ENCODE measurements around the gene NAT9.
A peak's percentile ranks its signal among the peaks of the same experiment; 100 is the strongest.

Gene NAT9

DNA sequence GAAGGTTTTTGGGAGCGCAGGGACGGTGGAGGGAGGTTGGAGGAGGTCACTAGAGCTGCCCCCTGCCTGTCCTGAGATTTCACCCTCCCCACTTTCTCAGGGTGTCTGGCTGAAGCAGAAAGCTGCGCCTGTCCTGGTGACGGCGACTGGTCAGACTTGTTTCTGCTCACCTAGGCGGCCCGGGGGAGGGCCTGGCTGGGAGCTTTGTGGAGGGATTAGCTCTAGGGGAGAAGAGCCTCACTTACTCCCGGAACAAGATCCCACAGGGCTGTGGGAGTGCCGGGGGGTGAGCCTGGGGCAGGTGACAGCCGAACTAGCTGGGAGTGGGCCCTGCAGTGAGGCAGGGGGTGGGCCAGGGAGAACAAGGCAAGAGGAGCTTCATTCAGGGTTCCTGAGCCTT lies 16.2 kb downstream of the NAT9 start:
- no peak for DNase-seq

GRCh38 chr17:74759243-74759801 lies 16.8 kb downstream of the NAT9 start:
- DNase-seq, result peak; percentile 54 to 69

- DNase-seq, result no peak
Observed at GRCh38 chr17:74758848-74759168, 17.3 kb downstream of the NAT9 start.

DNA sequence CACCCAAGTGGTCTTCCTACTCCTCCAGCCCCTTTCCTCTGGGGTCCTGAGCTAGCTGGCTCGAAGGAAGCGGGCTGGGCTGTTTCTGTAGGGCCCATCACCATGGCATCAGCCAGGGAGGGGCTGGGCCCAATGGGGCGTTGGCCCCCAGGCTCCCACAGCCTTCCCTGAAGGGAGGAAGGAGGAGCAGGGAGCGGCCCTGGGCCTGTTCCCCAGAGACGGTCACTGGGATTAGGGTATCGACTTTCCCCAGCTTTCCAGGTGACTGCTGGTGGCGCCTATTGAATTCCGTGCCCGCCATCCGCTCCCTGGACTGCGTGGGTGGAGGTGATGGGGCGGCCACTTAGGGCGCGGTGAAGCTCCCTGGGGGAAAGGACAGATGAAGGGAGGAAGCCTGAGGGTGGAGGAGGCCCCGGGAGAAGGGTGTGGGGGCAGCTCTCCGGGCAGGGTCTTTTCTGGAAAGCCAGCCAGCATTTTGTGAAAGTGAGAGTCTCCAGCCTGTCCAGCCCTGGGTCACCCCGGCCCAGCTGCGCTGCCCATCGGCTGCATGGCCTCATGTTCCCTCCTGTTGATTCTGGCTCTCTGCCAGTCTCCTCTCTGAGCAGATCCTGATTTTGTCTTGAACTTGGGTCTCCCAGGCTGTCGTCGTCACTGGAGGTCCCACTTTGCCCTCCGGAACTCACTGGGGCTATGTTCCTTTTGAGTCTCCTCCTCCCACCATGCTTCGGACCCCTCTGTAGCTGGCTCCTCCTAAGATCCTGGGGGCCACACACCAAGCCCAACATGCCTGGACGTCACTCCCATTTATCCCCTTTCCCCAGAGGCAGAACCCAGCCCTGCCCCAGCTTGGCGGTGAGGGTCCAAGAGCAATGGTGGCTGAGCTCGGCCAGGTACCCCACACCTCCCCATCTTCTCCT lies 18.0 kb downstream of the NAT9 start:
- no peak for DNase-seq

- no peak for DNase-seq
Observed at GRCh38 chr17:74757502-74757901, 18.6 kb downstream of the NAT9 start.

DNA sequence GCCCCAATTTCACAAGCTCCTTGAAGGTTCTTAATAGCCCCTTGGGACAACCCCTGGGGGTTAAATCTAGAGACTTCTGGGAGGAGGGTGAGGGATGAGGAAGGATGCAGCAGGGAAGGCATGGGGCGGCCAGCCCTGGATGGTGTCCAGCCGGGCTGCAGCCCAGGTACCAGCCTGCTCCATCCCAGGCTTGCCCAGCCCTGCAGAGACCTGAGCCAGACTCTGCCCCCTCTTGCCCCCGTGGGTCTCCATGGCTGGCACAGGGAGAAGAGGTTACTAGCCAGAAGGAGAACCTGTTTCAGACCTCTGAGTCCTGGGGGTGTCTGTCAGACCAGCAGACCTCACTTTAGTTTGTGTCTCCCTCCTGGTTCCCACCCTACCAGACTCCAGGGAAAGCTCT lies 19.3 kb downstream of the NAT9 start:
- no peak for DNase-seq

DNA sequence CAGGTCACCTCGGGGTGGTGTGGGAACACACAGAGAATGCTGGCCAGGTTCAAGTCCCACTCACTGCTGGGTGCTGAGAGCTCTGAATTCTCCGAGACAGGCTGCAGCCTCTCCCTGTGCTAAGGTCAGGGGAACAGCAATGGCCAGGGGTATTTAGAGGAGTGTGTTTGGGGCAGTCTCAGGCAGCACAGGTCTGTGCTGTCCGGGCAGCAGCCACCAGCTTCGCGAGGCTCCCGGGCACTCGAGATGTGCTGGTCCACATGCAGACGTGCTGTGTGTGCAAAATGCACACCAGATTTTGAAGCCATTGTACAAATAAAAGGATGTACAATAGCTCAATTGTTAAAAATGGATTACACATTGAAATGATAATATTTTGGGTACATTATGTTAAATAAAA lies 20.6 kb downstream of the NAT9 start:
- DNase-seq, result no peak

DNA sequence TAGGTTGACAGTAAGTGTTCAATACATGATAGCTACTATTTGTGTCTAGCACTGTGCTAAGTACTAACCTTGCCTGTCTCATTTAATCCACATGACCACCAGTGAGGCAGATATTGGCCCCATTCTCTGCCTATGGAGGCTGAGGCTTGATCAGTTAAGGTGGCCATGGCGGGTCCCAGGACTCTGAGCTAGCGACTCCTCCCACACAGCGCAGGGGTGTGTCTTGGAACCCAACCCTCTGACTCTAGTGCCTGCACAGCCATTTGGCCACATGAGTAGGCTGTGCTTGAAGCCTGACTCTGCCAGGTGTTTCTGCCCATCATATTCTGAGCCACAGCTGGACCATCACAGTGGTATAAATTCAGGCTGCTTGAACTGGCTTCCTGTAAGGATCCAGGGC lies 21.3 kb downstream of the NAT9 start:
- no peak for DNase-seq

GRCh38 chr17:74752822-74753401 lies 23.2 kb downstream of the NAT9 start:
- no peak for DNase-seq

DNA sequence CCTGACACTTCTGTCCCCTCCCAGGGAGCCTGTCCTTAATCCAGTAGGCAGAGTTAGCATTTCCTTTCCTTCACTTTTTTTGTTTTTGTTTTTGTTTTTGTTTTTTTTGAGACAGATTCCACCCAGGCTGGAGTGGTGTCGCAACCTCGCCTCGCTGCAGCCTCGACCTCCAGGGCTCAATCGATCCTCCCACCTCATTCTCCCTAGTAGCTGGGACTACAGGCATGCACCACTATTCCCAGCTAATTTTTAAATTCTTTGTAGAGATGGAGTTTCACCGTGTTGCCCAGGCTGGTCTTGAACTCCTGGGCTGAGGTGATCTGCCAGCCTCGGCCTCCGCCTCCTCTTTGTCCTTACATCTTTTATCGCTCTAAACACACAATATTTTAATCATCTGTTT lies 23.7 kb downstream of the NAT9 start:
- no peak for DNase-seq

GRCh38 chr17:74750327-74751069 lies 25.6 kb downstream of the NAT9 start:
- DNase-seq, result peak in 1 of 2 experiments; percentile 49

GRCh38 chr17:74750039-74750326 lies 26.2 kb downstream of the NAT9 start:
- no peak for DNase-seq

DNA sequence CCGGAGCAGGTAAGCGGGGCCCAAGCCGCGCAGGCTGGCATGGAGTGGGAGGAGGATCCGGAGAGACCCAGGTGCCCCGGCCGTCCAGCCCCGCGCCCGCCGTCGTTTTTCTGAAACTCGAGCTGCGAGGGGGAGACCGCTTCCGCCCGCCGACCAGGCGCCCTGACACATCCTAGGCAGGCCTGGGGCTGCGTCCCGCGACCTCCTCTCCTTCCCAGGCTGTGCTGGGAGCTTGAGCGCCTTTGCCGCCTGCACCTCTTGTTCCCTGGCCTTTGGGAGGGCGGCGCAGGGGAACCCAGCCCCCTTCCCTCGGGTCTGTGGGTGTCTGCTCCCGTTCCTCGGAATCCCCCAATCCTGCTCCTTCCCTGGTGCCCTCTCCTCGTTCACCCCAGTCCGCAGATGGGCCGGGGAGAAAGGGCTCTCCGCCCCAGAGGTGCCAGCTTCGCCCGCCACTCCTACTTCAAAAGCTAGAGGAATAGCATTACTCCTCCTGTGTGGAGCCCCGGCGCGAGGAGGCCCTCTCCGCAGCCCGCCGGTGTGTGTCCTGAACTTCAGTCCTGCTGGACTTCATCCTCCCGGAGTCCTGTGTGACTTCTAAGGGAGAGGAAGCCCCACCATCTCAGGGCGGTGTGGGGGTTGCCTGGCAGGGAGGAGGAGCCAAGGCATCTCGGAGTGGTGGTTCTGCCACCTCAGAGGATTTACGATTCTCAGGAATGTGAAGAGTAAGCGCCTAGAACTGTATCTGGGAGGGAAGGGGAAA lies 26.7 kb downstream of the NAT9 start:
- peak; percentile 65 to 73 for DNase-seq

DNA sequence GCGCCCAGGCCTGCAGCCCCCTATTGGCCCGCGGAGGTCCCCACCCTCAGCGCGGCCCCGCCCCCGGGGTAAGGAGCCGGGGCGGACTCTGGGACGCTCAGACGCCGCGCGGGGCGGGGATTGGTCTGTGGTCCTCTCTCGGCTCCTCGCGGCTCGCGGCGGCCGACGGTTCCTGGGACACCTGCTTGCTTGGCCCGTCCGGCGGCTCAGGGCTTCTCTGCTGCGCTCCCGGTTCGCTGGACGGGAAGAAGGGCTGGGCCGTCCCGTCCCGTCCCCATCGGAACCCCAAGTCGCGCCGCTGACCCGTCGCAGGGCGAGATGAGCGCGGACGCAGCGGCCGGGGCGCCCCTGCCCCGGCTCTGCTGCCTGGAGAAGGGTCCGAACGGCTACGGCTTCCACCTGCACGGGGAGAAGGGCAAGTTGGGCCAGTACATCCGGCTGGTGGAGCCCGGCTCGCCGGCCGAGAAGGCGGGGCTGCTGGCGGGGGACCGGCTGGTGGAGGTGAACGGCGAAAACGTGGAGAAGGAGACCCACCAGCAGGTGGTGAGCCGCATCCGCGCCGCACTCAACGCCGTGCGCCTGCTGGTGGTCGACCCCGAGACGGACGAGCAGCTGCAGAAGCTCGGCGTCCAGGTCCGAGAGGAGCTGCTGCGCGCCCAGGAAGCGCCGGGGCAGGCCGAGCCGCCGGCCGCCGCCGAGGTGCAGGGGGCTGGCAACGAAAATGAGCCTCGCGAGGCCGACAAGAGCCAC lies 27.4 kb downstream of the NAT9 start, which contains the start of gene NHERF1:
Gene NHERF1 (plus strand): TSS at position 100 of the 750 bp plus-strand sequence. CDS start 219 bp downstream, at position 319.
- peak; percentile 95 to 97 for DNase-seq

GRCh38 chr17:74748279-74748528 lies 27.9 kb downstream of the NAT9 start:
- DNase-seq, result no peak

GRCh38 chr17:74746922-74747321 lies 29.2 kb downstream of the NAT9 start:
- DNase-seq, result no peak

DNA sequence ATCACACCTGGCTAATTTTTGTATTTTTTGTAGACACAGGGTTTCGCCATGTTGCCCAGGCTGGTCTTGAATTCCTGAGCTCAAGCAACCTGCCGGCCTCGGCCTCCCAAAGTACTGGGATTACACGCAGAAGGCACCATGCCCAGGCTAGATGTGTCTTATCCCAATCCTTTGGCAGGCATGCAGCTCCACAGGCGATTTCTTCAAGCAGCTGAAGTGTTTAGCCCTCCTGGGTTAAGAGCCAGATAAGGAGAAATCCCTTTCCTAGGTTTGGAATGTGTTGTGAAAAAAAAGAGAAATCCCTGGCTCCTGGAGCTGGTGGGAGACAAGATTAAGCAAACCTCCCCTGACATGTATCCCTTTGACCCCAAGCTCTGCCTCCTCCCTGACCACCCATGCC lies 29.8 kb downstream of the NAT9 start:
- DNase-seq, result no peak

DNA sequence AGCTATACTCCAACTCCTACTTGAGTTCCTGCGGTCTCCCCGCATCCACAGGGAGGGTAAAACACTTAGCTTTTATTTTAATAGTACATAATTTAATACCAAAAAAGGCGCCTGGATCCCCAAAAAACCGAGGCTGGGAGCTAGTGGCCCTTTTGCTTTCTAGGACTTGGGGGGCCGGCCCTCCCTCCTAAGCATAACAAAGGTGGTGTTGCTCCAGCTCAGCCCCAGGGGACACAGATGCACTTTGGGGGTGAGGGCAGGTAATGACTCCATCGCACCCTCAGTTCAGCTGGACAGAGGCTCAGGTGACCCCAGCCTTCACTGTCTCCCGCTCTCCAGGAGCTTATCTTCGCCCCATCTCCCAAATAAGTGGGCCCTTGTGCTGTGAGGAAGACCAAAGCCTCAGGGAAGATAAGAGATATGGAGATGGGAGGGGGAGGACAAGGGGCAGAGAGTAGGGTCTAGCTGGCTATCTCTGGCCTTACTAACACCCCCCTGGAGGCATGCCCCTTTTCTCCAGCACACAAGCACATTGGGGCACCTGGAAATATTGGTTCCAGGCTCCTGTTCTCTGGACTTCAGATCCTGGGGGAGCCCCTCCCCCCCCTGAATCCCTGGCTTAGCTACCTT lies 30.5 kb downstream of the NAT9 start:
- DNase-seq, result no peak

- peak; percentile 95 to 97 for DNase-seq
Observed at GRCh38 chr17:74744714-74745547, 31.2 kb downstream of the NAT9 start.

DNA sequence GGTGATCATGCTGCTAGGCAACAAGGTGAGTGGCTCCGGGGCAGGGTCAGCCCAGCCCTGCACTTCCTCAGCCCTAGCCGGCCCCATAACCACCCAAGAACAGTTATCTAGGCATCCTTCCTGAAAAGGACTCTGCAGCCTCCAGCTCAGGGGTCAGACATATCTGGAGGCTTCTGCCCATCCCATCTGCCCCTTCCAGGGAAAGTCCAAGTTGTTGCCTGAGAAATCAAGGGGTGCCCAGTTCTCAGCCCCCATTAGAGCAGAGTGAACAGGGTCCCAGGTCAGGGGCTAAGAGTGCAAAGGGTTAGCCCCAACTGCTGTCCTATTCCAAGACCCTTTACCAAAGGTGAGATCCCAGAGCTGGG lies 31.8 kb downstream of the NAT9 start:
- no peak for DNase-seq

DNA sequence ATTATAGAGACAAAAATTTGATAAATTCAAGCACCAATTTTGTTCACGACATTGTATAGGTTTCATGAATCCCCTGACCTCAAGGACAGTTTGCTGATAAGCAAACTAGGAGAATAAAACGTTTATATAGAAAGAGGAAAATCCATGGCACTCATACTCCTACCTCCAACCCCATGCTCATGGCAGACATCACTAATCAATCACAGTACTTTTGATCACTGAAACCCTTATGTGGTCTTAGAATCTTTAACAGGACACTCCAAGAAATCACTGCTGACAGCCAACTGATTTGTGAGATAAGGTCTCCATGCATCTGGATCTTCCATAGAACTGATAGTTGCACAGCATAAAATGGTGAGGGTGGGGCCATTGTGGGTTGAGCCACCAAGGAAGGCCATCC lies 32.4 kb downstream of the NAT9 start:
- no peak for DNase-seq

Data from activated T-cell treated with anti-CD3 and anti-CD28 coated beads, Interleukin-2, amount 50 U/mL, for 48 hours (primary cell).